HG03064 (cell line): ENCODE measurements around the gene CAPZA2.
"Not testable (repeated sequence)": the region's sequence is repeated elsewhere in the genome, so short reads cannot be mapped to it uniquely, and the experiment has no call there.

Experiments
- ATAC-seq: cut with Tn5 transposase; IDR thresholded peaks from one replicate; pipeline ENCODE4 v1.9.1; 2021; ENCODE audit warnings: low read depth; ENCODE audit not compliant: unreplicated experiment

Gene CAPZA2

GRCh38 chr7:116911801-116912200 lies 49.4 kb downstream of the CAPZA2 start:
- no peak for ATAC-seq

GRCh38 chr7:116912269-116912909 lies 50.0 kb downstream of the CAPZA2 start:
- no peak for ATAC-seq

GRCh38 chr7:116918704-116919103 lies 56.3 kb downstream of the CAPZA2 start:
- no peak for ATAC-seq

- no peak for ATAC-seq
Observed at GRCh38 chr7:116920359-116920758, 58.0 kb downstream of the CAPZA2 start.

GRCh38 chr7:116922545-116922944 lies 60.2 kb downstream of the CAPZA2 start:
- ATAC-seq: no peak

- ATAC-seq: no peak
Observed at GRCh38 chr7:116924741-116925140, 62.4 kb downstream of the CAPZA2 start.

- ATAC-seq: no peak
Observed at GRCh38 chr7:116929021-116929420, 66.6 kb downstream of the CAPZA2 start.

GRCh38 chr7:116929914-116930913 lies 67.8 kb downstream of the CAPZA2 start:
- peak; percentile 88 for ATAC-seq

GRCh38 chr7:116932566-116932965 lies 70.2 kb downstream of the CAPZA2 start:
- no peak for ATAC-seq

GRCh38 chr7:116933465-116933864 lies 71.1 kb downstream of the CAPZA2 start:
- ATAC-seq: no peak

GRCh38 chr7:116934580-116934979 lies 72.2 kb downstream of the CAPZA2 start:
- no peak for ATAC-seq

- not testable (repeated sequence) for ATAC-seq
Observed at GRCh38 chr7:116936844-116937243, 74.5 kb downstream of the CAPZA2 start.

- ATAC-seq: no peak
Observed at GRCh38 chr7:116938678-116939077, 76.3 kb downstream of the CAPZA2 start.

- no peak for ATAC-seq
Observed at GRCh38 chr7:116940689-116941370, 78.4 kb downstream of the CAPZA2 start.

- no peak for ATAC-seq
Observed at GRCh38 chr7:116942504-116942903, 80.1 kb downstream of the CAPZA2 start.

- no peak for ATAC-seq
Observed at GRCh38 chr7:116948934-116949333, 86.5 kb downstream of the CAPZA2 start.

GRCh38 chr7:116949941-116950801 lies 87.8 kb downstream of the CAPZA2 start:
- ATAC-seq: no peak

GRCh38 chr7:116950889-116951351 lies 88.5 kb downstream of the CAPZA2 start:
- ATAC-seq: no peak

GRCh38 chr7:116951366-116952292 lies 89.2 kb downstream of the CAPZA2 start:
- ATAC-seq: no peak
